ENCODE data around the gene TTBK2. TPM values are rescaled to one million over a fixed set of nuclear protein-coding genes. Genes with fewer than 3 reads are reported as not detected.
"Not testable (repeated sequence)": the region's sequence is repeated elsewhere in the genome, so short reads cannot be mapped to it uniquely, and the experiment has no call there.

Gene TTBK2
- total RNA-seq (10 to 100 TPM; 19.4 to 27.8 (median 22.6) TPM), polyA plus RNA-seq (1 to 10 TPM; 1.4 to 3.7 (median 1.5) TPM)
- long read RNA-seq, donor 1, result 0 reads
- long read RNA-seq, donor 2, result 0 reads

DNA sequence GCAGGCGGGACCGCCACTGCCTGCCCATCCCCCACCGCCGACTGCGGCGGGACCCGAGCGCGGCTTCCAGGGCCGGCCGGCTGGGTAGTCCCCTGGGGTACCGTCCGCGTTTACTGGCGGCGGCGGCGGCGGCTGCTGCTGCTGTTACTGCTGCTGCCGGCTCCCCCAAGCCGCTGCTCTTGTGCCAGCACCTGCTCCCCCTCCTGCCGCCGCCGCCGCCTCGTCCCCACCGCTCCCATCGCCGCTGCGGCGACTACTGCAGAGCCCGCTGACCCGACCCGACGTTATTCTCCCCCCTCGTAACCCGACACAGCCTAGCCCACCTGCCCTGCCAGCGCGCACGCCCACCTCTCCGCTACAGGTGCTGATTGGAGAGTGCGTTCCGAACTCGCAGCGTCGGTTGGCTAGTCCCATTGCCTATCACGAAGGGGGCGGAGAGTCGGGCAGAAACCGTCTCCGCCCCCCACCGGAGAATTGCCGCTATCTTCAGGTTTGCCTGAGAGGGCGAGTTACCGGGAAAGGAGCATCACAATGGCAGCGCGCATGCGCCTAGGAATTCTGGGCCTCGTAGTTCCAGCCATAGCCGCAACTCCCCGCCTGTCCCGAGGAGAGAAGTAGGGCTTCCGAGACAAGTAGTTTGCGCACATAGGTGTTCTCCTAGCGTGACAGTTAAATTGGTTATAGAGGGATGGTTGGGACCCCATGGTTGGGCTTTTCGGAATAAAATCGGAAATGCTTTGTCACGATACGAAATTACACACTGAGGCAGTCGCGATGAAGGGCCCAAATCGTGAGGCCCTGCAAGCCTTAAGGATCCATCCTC lies at the start of gene TTBK2:
Gene TTBK2, minus strand, starts transcription at position 260 of the 823 bp plus-strand sequence. CDS start 42,161 bp downstream, outside the sequence.
- Histone ChIP-seq H3K36me3 (no peaks in the 10 kb centered on the region), H3K4me3 (peak within 1 kb of the TSS; percentile 69 to 98 (median 96)), H3K4me1 (peaks cover 9 to 55% (median 37%) of the 10 kb centered on the region in 6 donors), H3K9me3 (no peaks in the 10 kb centered on the region), H3K27me3 (replicated peaks in 1 of 7) (no peaks in the 10 kb centered on the region), H3K27ac (peak within 1 kb of the TSS; percentile 55 to 94 (median 90))
- peak; percentile 98 for DNase-seq
- intact Hi-C loops (cut with DNase I; ENCODE audit: low total_unique reads), result no loop called here
- TF ChIP-seq POLR2A (IDR thresholded peaks at IDR 0.05) (peak in 1 of 3 donors; percentile 69), POLR2AphosphoS5 (IDR thresholded peaks at IDR 0.05) (peak; percentile 92 to 93 (median 93))
- TF ChIP-seq, protein P1, sequence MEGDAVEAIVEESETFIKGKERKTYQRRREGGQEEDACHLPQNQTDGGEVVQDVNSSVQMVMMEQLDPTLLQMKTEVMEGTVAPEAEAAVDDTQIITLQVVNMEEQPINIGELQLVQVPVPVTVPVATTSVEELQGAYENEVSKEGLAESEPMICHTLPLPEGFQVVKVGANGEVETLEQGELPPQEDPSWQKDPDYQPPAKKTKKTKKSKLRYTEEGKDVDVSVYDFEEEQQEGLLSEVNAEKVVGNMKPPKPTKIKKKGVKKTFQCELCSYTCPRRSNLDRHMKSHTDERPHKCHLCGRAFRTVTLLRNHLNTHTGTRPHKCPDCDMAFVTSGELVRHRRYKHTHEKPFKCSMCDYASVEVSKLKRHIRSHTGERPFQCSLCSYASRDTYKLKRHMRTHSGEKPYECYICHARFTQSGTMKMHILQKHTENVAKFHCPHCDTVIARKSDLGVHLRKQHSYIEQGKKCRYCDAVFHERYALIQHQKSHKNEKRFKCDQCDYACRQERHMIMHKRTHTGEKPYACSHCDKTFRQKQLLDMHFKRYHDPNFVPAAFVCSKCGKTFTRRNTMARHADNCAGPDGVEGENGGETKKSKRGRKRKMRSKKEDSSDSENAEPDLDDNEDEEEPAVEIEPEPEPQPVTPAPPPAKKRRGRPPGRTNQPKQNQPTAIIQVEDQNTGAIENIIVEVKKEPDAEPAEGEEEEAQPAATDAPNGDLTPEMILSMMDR (IDR thresholded peaks at IDR 0.05 in 8 of 11, conservative IDR thresholded peaks at IDR 0.05 in 3 of 11), result peak in 9 of 11 experiments; percentile 13 to 72 (median 54)
- 0 to 1% (median 0%) methylated on average over 49 to 72 of the region's 72 CpGs for WGBS, 5 donors

DNA sequence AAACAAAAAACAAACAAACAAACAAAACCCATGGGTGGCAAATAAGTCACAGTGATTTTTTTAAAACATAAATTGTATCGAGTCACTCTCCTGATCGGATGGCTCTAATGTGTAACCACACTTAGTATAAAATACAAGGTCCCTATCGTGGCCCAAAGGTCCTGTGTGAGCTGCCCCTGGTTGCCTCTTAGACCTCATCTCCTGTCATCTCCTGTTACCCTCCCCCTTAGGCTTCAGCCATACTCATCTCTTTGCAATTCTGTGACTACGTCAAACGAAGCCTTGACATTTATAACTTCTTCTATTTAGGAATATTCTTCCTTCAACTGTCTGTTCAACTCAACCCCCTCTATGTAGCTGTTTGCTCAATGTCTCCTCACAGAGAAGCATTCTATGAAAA lies 43.9 kb upstream of the TTBK2 start:
- Histone ChIP-seq H3K9me3 (no peaks in the 10 kb centered on the region), H3K36me3 (peaks cover 8 to 100% (median 88%) of the 10 kb centered on the region in 6 donors), H3K4me1 (no peaks in the 10 kb centered on the region), H3K27me3 (replicated peaks in 1 of 7) (no peaks in the 10 kb centered on the region), H3K4me3 (no peak overlapping the region), H3K27ac (no peak overlapping the region)
- 94 to 97% (median 96%) methylated on average over 5 of the region's 5 CpGs for WGBS, 5 donors
- no peak for DNase-seq
- no peak for TF ChIP-seq POLR2A (IDR thresholded peaks at IDR 0.05)
- TF ChIP-seq POLR2AphosphoS5 (IDR thresholded peaks at IDR 0.05), result no peak
- intact Hi-C loops (cut with DNase I; ENCODE audit: low total_unique reads), result no loop called here

DNA sequence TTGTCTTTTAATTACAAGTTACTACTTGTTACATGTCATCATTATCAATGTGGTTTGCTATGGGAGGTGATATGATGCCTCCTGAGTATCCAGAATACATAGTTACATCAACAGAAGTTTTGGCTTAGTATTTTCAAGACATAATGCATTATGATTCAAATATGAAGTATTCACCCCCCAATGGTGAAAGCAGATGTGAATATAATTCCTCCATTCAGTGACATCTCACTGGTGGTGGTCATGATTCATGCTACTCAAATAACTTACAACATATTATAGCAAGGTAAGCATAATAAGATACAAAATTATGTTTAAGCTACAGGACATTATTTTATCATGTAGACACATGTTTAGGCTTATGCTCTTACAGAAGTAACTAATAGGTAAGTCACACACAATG lies 34.9 kb upstream of the TTBK2 start:
- intact Hi-C loops (cut with DNase I; ENCODE audit: low total_unique reads), result no loop called here
- Histone ChIP-seq H3K27me3 (replicated peaks in 1 of 7) (no peaks in the 10 kb centered on the region), H3K9me3 (no peaks in the 10 kb centered on the region), H3K36me3 (peaks cover 13 to 100% (median 81%) of the 10 kb centered on the region in 6 donors), H3K4me1 (no peaks in the 10 kb centered on the region), H3K4me3 (no peak overlapping the region), H3K27ac (no peak overlapping the region)
- no peak for DNase-seq
- TF ChIP-seq, protein P1 (IDR thresholded peaks at IDR 0.05 in 8 of 11, conservative IDR thresholded peaks at IDR 0.05 in 3 of 11), result no peak
- no peak for TF ChIP-seq POLR2A (IDR thresholded peaks at IDR 0.05)
- TF ChIP-seq POLR2AphosphoS5 (IDR thresholded peaks at IDR 0.05), result no peak

DNA sequence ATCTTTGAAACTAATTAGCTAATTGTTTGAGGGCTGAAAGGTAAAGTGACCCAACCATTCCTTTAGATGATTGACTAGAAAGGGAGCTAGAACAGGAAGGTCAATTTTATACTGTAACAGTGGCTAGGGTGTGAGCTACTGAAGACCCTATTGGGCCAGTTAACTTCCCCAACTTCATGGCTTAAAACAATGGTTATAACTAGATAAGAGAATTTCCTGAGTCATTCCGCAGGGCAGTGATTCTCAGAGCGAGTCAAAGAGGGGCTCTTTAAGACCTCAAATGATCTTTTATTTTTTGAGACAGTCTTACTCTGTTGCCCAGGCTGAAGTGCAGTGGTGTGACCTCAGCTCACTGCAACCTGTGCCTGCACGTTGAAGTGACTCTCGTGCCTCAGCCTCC lies 33.7 kb upstream of the TTBK2 start:
- H3K27me3 ChIP-seq (replicated peaks in 1 of 7), result no peaks in the 10 kb centered on the region
- 93 to 96% (median 95%) methylated on average over 4 of the region's 4 CpGs for WGBS, 5 donors
- no peak overlapping the region for H3K27ac ChIP-seq
- peaks cover 11 to 100% (median 82%) of the 10 kb centered on the region in 6 donors for H3K36me3 ChIP-seq
- peaks cover 0 to 5% (median 0%) of the 10 kb centered on the region in 8 donors for H3K9me3 ChIP-seq
- no peak overlapping the region for H3K4me3 ChIP-seq
- no peak for DNase-seq
- H3K4me1 ChIP-seq, result no peaks in the 10 kb centered on the region
- TF ChIP-seq POLR2AphosphoS5 (IDR thresholded peaks at IDR 0.05) (no peak), POLR2A (IDR thresholded peaks at IDR 0.05) (no peak)
- TF ChIP-seq, protein P1 (IDR thresholded peaks at IDR 0.05 in 8 of 11, conservative IDR thresholded peaks at IDR 0.05 in 3 of 11), result no peak
- intact Hi-C loops (cut with DNase I; ENCODE audit: low total_unique reads), result no loop called here

DNA sequence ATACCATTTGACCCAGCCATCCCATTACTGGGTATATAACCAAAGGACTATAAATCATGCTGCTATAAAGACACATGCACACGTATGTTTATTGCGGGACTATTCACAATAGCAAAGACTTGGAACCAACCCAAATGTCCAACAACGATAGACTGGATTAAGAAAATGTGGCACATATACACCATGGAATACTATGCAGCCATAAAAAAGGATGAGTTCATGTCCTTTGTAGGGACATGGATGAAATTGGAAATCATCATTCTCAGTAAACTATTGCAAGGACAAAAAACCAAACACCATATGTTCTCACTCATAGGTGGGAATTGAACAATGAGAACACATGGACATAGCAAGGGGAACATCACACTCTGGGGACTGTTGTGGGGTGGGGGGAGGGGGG lies 28.3 kb upstream of the TTBK2 start:
- H3K4me1 ChIP-seq; DNase-seq; H3K4me3 ChIP-seq; intact Hi-C loops (cut with DNase I; ENCODE audit: low total_unique reads); H3K27me3 ChIP-seq (replicated peaks in 1 of 7); H3K9me3 ChIP-seq; H3K27ac ChIP-seq: not testable (repeated sequence)
- peaks cover 5 to 87% (median 77%) of the 10 kb centered on the region in 6 donors for H3K36me3 ChIP-seq
- WGBS, 5 donors, result 86 to 98% (median 97%) methylated on average over 3 of the region's 3 CpGs
